ENCODE results near the gene POTEI. TPM values are rescaled to one million over a fixed set of nuclear protein-coding genes. Genes with fewer than 3 reads are reported as not detected.
"Not testable (repeated sequence)": the region's sequence is repeated elsewhere in the genome, so short reads cannot be mapped to it uniquely, and the experiment has no call there.

POTEI gene
- 0.04 TPM for polyA plus RNA-seq (ENCODE audit: insufficient read length)

DNA sequence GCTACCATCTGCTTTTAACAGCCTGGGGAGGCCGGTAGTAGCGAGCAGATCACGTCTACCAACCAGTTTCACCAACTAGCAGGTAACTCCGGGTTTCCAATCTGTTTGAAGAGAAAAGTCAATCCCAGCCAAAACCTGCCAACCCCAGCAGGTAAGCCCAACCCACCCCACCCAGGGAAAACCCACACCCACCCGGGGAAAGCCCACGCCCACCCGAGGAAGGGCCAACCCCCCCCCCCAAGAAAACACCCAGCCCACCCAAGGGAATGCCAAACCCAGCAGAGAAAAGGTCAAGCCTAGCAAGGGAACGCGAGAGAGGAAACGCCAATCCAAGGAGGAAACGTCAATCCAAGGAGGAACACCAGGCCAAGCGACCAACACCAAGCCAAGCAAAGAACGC lies at the start of gene POTEI:
Gene POTEI (minus strand): TSS at position 101 of the 400 bp plus-strand sequence. CDS start 93 bp downstream, at position 8.
- not testable (repeated sequence) for DNase-seq (ENCODE audit: low read depth)

DNA sequence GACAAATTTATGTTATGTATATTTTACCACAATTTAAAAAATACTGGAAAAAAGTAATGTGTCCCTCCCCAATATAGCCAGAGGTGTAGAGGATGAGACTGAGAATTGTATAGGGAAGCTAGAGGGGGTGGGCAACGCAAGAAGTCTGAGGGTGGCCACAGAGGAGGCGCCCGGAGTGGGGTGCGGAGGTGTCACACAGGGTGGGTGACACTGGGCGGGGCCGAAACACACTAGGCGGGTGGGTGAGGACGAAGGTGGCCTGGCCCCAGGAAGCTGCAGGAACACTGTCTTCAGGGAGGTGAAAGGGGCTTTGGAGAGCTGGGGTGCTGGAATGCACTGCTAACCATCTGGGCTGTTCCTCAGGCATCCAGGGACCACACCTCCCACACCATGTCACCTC lies 47.3 kb upstream of the POTEI start:
- not testable (repeated sequence) for DNase-seq (ENCODE audit: low read depth)

DNA sequence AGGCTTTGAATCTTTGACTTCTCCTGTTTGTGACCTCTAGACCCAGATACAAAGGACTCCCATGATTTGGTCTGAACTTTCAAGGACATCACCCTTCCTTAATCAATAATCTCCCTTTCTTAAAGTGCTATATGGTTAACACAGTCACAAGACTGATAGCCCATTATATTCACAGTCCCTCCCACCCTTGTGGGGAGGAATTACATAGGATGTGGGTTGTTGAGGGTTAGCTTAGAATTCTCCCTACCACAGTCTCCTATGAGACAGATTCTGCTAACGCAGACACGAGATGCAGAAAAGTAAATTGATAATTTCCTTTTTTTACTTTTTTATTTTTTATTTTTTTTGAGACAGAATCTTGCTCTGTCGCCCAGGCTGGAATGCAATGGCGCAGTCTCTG lies 45.0 kb upstream of the POTEI start:
- DNase-seq (ENCODE audit: low read depth), result not testable (repeated sequence)

DNA sequence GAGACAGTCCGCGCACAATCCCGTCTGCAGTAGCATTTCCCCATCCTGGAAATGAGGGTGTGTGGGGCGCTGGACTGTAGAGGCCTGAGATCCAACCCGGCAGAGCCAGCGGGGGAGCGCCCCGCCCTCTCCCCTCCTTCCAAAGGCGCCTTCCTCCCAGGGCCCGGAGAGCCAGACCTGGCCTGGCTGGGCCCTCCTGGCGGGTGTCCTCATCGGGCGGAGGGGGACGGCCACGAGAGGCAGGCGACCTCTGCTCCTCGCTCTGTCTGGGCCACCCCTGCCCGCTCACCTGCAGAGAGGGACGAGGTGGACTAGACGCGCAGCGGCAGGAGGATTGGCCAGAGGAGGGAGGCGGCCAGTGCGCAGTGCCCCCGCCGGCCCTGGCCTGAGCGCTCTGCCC lies 40.3 kb upstream of the POTEI start:
- DNase-seq (ENCODE audit: low read depth), result not testable (repeated sequence)

DNA sequence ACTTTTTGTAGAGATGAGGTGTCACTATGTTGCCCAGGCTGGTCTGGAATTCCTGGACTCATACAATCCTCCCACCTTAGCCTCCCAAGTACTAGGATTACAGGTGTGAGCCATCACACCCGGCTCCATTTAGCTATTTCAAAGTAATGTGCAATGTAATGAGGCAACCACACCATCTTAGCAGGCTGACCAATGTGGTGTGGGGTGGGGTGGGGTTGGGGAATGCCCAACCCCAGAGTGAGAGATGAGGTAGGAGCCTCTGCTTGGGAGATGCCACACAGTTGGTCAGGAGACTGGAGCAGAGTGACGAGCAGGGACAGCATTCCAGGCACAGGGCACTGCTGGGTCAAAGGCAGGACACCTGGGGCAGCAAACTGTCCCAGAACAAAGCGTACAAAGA lies 39.3 kb upstream of the POTEI start:
- not testable (repeated sequence) for DNase-seq (ENCODE audit: low read depth)

DNA sequence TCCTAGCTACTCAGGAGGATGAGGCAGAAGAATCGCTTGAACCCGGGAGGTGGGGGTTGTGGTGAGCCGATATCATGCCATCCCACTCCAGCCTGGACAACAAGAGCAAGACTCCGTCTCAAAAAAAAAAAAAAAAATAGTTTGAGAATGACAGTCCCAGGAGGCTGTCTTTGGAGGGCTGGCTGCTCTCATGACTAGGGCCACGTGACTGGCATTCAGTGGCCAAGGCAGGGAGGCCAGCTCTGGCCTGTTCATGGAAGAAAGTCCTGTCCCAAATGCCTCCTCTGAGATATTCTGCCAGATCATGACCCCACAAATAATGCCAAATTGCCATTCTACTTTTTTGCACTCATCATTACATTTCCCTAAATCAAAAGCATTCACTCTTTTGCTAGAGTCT lies 35.9 kb upstream of the POTEI start:
- not testable (repeated sequence) for DNase-seq (ENCODE audit: low read depth)

DNA sequence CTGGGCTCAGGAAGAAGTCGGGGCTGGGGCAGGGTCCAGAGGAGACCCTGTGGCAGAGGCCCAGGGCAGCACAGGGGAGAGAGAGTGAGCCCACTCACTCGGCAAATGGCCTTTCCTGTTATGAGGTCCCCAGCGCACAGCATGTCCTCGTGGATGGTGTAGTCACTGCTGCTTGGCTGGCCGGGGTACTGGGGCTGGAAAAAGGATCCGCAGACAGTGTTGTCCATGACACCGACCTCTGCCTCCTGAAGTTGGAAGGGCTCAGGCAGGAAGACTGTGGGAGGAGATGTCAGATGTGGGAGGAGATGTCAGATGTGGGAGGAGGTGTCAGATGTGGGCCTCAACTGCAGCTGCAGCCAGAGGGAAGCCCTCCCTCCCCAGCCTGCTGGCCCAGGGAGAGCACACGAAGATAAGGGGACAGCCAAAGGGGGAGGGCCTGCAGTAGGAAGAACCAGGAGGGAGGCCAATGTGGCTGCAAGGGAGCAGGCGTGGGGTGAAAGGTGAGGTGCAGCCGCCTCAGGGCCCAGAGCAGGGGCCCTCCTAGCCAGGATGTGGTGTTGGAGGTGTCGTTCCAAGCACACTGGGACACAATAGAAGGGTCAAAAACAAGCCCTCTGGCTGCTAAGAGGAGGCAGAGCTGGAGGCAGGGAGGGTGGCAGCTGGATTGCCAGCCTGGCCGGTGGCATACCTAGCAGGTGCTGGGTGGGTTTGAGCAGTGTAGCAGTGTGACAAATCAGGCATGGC lies 34.8 kb upstream of the POTEI start:
- not testable (repeated sequence) for DNase-seq (ENCODE audit: low read depth)

DNA sequence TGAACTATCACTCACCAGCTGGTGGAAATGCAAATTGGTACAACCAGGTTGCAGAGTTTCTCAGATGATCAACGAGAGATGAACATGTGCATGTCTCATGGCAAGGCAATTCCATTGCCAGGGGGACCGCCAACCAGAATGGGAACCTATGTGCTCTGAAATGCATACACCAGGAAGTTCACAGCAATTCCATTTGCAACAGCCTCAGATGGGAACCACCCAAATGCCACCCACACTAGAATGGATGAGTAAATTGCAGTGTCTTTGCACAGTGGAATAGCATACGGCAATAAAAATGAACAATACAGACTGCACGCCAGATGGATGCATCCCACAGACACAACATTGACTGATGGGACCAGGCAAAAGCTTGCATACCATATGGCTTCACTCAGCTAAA lies 33.7 kb upstream of the POTEI start:
- not testable (repeated sequence) for DNase-seq (ENCODE audit: low read depth)

DNA sequence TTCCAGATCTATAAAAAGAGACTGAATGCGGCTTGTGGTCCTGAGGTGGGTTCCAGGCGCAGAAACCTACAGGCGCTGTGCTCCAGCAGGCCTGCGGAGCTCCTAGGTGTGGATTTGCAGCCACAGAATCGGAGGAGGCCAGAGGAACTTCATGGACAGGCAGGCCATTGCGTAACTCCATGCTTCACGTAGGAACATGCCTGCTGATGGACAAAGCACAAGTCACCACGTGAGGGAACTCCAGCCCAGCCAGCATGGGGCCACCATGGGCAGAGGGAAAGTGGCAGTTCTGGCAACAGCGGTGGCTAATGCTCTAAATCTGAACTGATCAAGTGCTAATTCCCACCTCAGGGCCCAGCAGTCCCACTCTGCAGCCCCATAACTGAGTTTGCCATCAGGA lies 29.1 kb upstream of the POTEI start:
- DNase-seq (ENCODE audit: low read depth), result not testable (repeated sequence)

DNA sequence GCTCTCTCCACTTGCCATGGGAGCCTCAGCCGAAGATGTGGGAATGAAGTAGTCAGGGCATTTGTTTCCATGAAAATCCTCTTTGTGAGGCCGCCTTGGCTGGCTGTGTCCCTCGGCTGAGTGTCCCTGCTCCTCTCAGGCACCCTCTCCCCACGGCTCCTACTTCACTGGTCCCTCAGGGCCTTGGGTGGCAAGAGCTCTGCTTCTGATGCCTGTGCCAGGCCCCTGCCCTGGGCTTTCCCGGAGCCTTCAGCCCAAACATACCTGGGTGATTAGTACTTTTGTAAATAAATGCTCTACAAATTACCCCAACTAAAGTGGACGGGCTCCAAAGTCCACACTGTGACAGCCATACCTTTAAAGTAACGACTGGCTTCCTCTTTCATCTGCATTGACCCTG lies 27.5 kb upstream of the POTEI start:
- not testable (repeated sequence) for DNase-seq (ENCODE audit: low read depth)

DNA sequence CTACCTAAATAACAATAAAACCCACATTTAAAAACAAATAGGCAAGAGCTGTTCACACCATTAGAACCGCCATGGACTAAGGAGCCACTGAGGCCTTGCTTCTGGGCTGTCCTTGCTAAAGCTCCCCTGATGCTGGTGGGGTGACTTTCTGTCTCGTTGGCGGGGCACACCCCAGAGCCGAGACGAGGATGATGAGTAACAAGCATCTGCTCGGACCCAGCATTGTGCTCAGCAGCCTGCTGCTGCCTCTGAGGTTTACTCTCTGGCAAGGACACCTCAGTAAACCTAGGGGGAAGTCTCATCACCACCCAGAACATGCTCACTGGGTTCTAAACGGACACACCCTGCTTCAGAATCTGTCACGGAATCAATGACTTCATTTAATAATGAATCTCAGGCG lies 22.5 kb upstream of the POTEI start:
- not testable (repeated sequence) for DNase-seq (ENCODE audit: low read depth)

DNA sequence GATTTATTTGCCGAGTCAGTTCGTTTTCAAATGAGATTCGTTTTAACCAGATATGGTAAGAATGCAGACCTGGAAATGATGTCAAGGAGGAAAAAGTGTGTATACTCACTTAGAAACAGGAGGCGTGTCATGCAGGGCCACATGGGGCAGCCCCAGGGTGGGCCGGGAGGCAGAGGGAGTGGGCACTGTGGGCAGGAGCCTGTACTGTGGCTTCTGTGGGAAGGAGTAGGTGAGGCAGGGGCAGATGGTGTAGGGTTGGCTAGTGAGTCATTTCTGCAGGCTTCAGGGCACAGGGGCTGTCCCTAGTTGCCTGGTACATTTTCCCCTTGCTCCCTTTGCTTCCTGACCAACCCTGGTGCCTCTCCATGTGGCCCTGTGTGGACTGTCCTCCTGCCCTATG lies 22.1 kb upstream of the POTEI start:
- not testable (repeated sequence) for DNase-seq (ENCODE audit: low read depth)

DNA sequence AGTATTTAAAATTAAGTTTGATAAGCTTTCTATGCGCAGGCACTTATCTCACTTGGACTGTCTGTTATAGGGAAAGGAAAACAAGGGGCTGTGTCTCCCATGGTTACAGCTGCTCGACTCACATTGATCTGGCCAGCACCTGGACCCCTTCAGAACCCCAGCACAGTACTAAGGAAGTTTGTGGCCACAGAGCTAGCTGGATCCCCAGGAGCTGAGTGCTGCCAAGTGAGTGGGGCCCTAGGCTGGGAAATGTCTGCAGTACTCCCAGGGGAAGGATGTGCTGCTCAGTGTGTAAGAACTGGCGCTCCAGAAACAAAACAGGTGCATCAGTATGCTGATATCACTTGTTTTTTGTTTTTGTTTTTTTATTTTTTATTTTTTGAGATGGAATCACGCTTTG lies 21.1 kb upstream of the POTEI start:
- not testable (repeated sequence) for DNase-seq (ENCODE audit: low read depth)

DNA sequence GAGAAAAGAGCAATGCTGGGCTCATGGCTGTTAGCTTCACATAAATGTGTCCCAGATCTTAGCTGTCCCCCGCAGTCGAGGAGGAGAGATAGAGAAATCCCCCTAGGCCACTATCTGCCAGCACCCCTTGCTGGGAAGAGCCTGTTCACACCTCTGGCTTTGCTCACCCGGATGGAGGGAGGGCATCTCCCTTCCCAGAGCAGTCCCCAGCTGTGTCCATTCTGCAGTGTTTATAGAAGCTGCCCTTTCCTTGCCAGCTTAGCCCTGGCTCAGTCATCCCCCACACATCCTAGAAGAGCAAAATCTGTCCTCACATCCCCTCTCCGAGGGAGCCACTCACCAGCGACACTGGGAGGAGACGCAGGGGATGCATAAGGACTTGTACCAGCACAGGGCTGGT lies 20.4 kb upstream of the POTEI start:
- DNase-seq (ENCODE audit: low read depth), result not testable (repeated sequence)

DNA sequence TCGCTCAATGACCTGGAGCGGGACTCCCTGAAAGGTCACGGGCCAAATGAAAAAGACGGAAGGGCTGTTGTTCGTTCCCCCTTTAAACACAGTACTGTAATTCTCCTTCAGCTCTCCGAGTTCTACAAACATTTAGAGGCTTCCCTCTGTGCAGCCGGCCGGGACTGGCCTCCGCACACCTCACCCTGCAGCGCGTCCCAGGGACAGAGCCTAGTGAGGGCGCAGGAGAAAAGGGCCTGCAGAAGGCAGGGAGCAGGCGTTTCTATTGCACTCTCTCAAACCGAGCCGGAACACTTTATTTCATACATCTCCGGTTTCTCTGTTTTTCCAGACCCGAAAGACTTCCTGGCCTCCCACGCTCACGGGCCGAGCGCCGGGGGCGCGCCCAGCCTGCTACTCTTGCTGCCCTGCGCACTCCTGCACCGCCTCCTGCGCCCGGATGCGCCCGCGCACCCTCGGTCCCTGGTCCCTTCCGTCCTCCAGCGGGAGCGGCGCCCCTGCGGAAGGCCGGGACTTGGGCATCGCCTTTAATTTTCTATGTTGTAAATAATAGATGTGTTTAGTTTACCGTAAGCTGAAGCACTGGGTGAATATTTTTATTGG lies 18.3 kb upstream of the POTEI start:
- DNase-seq (ENCODE audit: low read depth), result not testable (repeated sequence)

DNA sequence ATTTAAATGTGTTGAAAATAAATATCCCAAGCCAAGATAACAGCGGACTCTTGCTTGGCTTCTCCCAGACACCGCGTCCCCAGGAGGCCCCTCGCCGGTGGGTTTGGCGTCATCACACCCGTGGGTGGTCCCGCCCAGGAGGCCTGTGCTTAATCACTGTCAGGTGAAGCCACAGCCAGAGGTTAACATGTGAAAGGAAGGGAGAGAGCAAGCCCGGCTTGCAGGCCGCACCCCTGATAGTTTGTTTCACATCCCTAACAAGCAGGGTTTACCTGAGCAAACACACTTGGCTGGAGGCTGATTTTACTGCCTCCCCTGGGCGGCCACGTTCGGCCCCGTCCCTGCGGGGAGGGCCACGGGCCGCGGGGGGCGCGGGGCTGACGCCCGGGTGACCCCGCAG lies 13.3 kb upstream of the POTEI start:
- not testable (repeated sequence) for DNase-seq (ENCODE audit: low read depth)

DNA sequence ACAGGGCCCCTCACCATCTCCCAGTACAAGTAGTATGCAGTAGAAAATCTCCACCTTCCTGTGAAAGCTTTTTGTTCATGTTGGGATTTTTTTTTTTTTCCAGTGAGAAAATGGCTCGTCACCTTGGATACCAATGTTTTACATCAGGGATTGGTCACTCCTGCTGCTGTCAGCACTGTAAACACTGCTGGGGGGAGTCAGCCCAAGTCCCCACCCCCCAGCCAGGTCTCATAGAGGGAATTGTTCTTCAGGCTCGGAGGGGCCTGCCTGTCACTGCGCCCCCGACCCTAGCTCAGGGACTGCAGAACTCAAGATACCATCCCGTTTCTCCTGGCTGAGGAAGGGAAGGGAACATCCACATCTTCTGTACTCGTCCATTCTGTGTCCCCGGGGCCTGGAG lies 11.9 kb upstream of the POTEI start, which contains the start of gene CFC1B:
Gene CFC1B (plus strand): TSS at position 231 of the 400 bp plus-strand sequence. CDS start 263 bp downstream, outside the sequence.
- DNase-seq (ENCODE audit: low read depth), result not testable (repeated sequence)

DNA sequence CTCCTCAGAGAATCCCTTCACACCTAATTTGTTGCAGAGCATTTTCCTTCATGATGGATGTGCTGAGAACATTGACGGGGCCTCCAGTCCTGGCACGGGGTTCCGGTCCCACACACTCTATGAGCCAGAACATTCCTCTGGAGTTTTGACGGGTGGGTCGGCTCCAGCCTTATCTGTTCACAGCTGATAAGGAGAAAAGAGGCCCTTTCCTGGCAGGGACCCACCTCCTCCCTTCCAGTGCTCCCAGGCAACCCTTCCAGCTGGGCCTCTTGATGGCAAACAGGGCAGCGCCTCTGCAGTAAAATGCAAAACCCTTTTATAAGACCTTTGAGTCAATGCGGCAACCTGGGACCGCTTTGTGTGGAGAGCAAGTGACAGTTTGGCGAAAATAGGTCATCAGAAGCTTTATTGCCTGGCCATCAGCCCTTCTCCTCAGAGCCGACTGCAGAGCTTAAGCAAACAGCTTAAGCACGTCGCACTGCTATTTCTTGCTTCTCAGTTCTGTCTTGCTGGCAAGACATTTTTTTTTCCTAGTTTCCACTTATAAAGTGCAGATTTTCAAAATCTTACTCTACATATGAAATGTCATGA lies 9.5 kb upstream of the POTEI start:
- not testable (repeated sequence) for DNase-seq (ENCODE audit: low read depth)

DNA sequence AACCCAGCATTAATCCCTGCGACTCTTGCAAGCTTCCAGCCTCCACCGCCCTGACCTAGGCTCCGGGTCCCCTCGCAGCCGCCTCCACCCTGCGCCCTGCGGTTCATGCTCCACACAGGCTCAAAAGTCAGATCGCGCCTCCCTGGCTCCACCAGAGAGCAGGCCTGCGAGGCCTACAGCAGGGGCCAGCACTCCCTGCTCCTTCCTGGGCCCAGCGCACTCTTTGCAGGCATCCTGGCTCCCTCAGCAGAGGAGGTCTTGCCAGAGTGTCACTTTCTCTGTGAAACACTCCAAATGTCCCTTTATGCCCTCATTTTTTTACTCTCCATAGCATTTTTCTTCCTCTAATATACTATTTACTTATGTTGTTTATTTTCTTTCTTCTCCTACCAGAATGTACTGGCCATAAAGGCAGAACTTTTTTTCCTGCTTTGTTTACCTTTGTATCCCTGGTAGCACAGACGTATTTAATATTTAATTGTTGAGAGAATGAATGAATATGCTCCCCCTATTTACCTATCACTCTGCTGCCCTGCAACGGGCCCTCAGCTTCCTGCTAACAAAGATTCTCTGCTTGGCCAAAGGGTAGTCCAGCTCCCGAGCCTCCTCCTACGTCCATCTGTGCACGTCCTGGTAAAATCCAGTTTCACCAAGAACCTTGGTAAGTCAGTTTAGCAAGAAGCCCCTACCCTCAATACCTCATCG lies 2.8 kb upstream of the POTEI start:
- not testable (repeated sequence) for DNase-seq (ENCODE audit: low read depth)

DNA sequence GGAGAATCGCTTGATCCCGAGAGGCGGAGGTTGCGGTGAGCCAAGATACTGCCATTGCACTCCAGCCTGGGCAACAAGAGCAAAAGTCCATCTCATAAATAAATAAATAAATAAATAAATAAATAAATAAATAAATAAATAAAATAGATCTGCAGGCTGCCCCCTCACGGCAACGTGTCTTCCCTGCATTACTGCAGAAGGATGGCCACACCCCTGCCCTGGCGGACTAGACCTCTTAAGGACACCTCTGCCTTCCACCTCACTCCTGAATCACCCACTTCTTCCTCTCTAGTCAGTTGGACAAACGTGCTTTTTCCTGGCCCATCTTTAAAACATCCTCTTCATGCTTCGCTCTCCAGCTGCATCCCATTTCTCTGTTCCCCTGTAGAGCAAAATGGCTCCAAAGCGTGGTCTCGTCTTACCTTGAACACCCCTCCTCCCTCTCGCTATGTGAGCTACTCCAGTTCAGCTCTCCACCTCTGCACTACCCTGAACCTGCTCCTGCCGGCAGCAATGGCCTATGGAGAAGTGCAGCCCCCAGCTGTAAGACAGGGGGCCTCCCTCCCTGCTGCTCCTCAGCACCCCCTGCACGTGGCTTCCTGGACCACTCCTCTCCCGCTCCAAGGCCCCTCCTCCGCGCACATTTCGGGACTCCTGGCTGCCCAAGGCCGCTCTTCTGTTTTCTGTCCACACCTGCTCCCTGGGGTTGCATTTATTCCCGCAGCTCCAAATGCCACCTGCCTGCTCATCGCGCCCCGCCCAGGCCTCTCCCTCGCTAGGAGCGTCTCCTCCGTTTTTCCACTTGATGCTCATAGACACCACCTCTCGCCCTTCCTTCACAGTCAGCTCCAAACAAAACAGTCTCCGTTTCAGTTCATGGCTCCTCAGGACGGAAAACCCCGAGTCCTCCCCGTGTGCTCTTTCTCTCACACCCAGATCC lies 1.9 kb upstream of the POTEI start:
- not testable (repeated sequence) for DNase-seq (ENCODE audit: low read depth)

DNA sequence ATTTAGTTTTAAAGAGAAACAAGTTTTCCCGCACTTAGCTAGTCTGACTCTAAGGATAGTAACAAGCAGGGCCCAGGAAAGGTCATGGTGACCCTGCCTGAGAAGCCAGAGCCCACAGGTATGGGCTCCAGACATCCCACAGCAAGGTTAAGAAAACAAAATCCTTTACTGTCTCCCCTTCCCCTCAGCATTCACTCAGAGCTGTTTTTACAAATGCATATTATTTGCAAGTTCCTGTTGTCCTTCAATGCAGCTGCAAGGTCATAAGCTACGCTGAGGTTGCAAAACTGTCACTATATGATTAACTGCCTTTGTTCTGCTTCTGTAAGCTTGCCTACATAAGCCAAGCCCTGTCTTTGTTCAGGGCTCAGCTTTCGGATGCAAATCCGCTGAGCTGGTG lies 18.1 kb downstream of the POTEI start:
- DNase-seq (ENCODE audit: low read depth), result not testable (repeated sequence)
